HEK293 (cell line): ENCODE data around the gene TMEM60.
A peak's percentile ranks its signal among the peaks of the same experiment; 100 is the strongest.

Experiments
- BCL11B ChIP-seq: fragments of 450-650 bp; formaldehyde crosslinking; IDR thresholded peaks from 2 replicates; pipeline ENCODE4 v1.5.1; 2016; ENCODE audit warnings: low read depth, missing biosample characterization, missing genetic modification characterization
- KLF1 ChIP-seq: fragments of 450-650 bp; formaldehyde crosslinking; IDR thresholded peaks from 2 replicates; pipeline ENCODE4 v1.5.1; 2016; ENCODE audit warnings: missing biosample characterization, missing genetic modification characterization
- KLF10 ChIP-seq: fragments of 450-650 bp; IDR thresholded peaks from 2 replicates; pipeline ENCODE4 v1.5.1; 2018; ENCODE audit warnings: missing biosample characterization, mild to moderate bottlenecking, missing genetic modification characterization
- OSR2 ChIP-seq: fragments of 450-650 bp; formaldehyde crosslinking; IDR thresholded peaks from 2 replicates; pipeline ENCODE4 v1.5.1; 2016; ENCODE audit warnings: missing biosample characterization, missing genetic modification characterization
- PRDM1 ChIP-seq: fragments of 450-650 bp; formaldehyde crosslinking; IDR thresholded peaks from 2 replicates; pipeline ENCODE4; 2016; ENCODE audit warnings: missing biosample characterization, missing genetic modification characterization
- RBAK ChIP-seq: fragments of 450-650 bp; formaldehyde crosslinking; IDR thresholded peaks from 2 replicates; pipeline ENCODE4 v1.5.1; 2016; ENCODE audit warnings: missing biosample characterization, missing genetic modification characterization
- ZBTB48 ChIP-seq: fragments of 450-650 bp; formaldehyde crosslinking; IDR thresholded peaks from 2 replicates; pipeline ENCODE4 v1.5.1; 2016; ENCODE audit warnings: missing biosample characterization, missing genetic modification characterization
- ZEB2 ChIP-seq: fragments of 450-650 bp; formaldehyde crosslinking; IDR thresholded peaks from 2 replicates; pipeline ENCODE4 v1.5.1; 2016; ENCODE audit warnings: missing biosample characterization, missing genetic modification characterization
- ZNF138 ChIP-seq: fragments of 450-650 bp; formaldehyde crosslinking; IDR thresholded peaks from 2 replicates; pipeline ENCODE4 v1.5.1; 2016; ENCODE audit warnings: missing biosample characterization, missing genetic modification characterization, borderline replicate concordance
- ZNF184 ChIP-seq: fragments of 450-650 bp; IDR thresholded peaks from 2 replicates; pipeline ENCODE4 v1.5.1; 2018; ENCODE audit warnings: missing biosample characterization, mild to moderate bottlenecking, missing genetic modification characterization
- ZNF19 ChIP-seq: fragments of 450-650 bp; formaldehyde crosslinking; IDR thresholded peaks from 2 replicates; pipeline ENCODE4; 2016; ENCODE audit warnings: missing biosample characterization, missing genetic modification characterization, low read depth
- ZNF223 ChIP-seq: fragments of 450-650 bp; formaldehyde crosslinking; IDR thresholded peaks from 2 replicates; pipeline ENCODE4 v1.5.1; 2016; ENCODE audit warnings: missing biosample characterization, missing genetic modification characterization
- ZNF239 ChIP-seq: fragments of 450-650 bp; formaldehyde crosslinking; IDR thresholded peaks from 2 replicates; pipeline ENCODE4 v1.5.1; 2016; ENCODE audit warnings: missing biosample characterization, missing genetic modification characterization
- ZNF311 ChIP-seq: fragments of 450-650 bp; formaldehyde crosslinking; IDR thresholded peaks from 2 replicates; pipeline ENCODE4 v1.5.1; 2017; ENCODE audit warnings: missing biosample characterization, missing genetic modification characterization, borderline replicate concordance
- ZNF404 ChIP-seq: fragments of 450-650 bp; formaldehyde crosslinking; IDR thresholded peaks from 2 replicates; pipeline ENCODE4 v1.5.1; 2017; ENCODE audit warnings: missing biosample characterization, missing genetic modification characterization
- ZNF529 ChIP-seq: fragments of 450-650 bp; formaldehyde crosslinking; IDR thresholded peaks from 2 replicates; pipeline ENCODE4 v1.5.1; 2017; ENCODE audit warnings: missing genetic modification characterization, missing biosample characterization; ENCODE audit not compliant: insufficient replicate concordance
- ZNF549 ChIP-seq: fragments of 450-650 bp; IDR thresholded peaks from 2 replicates; pipeline ENCODE4 v1.5.1; 2018; ENCODE audit warnings: missing biosample characterization, missing genetic modification characterization, mild to moderate bottlenecking, inconsistent platforms, moderate library complexity
- ZNF629 ChIP-seq: fragments of 450-650 bp; formaldehyde crosslinking; IDR thresholded peaks from 2 replicates; pipeline ENCODE4 v1.5.1; 2017; ENCODE audit warnings: missing biosample characterization, missing genetic modification characterization
- ZNF658 ChIP-seq: fragments of 450-650 bp; formaldehyde crosslinking; IDR thresholded peaks from 2 replicates; pipeline ENCODE4; 2016; ENCODE audit warnings: missing biosample characterization, missing genetic modification characterization
- ZNF670 ChIP-seq: fragments of 450-650 bp; formaldehyde crosslinking; IDR thresholded peaks from 2 replicates; pipeline ENCODE4 v1.5.1; 2016; ENCODE audit warnings: missing biosample characterization, missing genetic modification characterization, low read depth
- ZNF707 ChIP-seq: fragments of 450-650 bp; formaldehyde crosslinking; IDR thresholded peaks from 2 replicates; pipeline ENCODE4 v1.5.1; 2016; ENCODE audit warnings: missing biosample characterization, missing genetic modification characterization
- ZNF791 ChIP-seq: fragments of 450-650 bp; formaldehyde crosslinking; IDR thresholded peaks from 2 replicates; pipeline ENCODE4 v1.5.1; 2016; ENCODE audit warnings: missing biosample characterization, missing genetic modification characterization
- ZNF837 ChIP-seq: fragments of 450-650 bp; formaldehyde crosslinking; IDR thresholded peaks from 2 replicates; pipeline ENCODE4 v1.5.1; 2016; ENCODE audit warnings: missing biosample characterization, missing genetic modification characterization
- ZSCAN30 ChIP-seq: fragments of 450-650 bp; IDR thresholded peaks from 2 replicates; pipeline ENCODE4 v1.5.1; 2018; ENCODE audit warnings: missing biosample characterization, mild to moderate bottlenecking, missing genetic modification characterization, moderate library complexity
- TF ChIP-seq, protein P1 (sequence below): fragments of 450-650 bp; formaldehyde crosslinking; IDR thresholded peaks from 2 replicates; pipeline ENCODE4 v1.5.1; 2017; ENCODE audit warnings: missing biosample characterization, mild to moderate bottlenecking, missing genetic modification characterization, moderate library complexity
- TF ChIP-seq, protein P2 (sequence below): fragments of 450-650 bp; formaldehyde crosslinking; IDR thresholded peaks from 2 replicates; pipeline ENCODE4 v1.5.1; 2016; ENCODE audit warnings: missing biosample characterization, missing genetic modification characterization
- TF ChIP-seq, protein P3 (sequence below): fragments of 450-650 bp; formaldehyde crosslinking; IDR thresholded peaks from 2 replicates; pipeline ENCODE4 v1.5.1; 2016; ENCODE audit warnings: missing biosample characterization, missing genetic modification characterization
- TF ChIP-seq, protein P4 (sequence below): fragments of 450-650 bp; formaldehyde crosslinking; IDR thresholded peaks from 2 replicates; pipeline ENCODE4 v1.5.1; 2016; ENCODE audit warnings: missing biosample characterization, missing genetic modification characterization, borderline replicate concordance
- TF ChIP-seq, protein P5 (sequence below): fragments of 450-650 bp; formaldehyde crosslinking; IDR thresholded peaks from 2 replicates; pipeline ENCODE4 v1.5.1; 2016; ENCODE audit warnings: missing biosample characterization, missing genetic modification characterization
- TF ChIP-seq, protein P6 (sequence below): fragments of 450-650 bp; IDR thresholded peaks from 2 replicates; pipeline ENCODE4 v1.5.1; 2018; ENCODE audit warnings: missing biosample characterization, missing genetic modification characterization

TMEM60 gene

DNA sequence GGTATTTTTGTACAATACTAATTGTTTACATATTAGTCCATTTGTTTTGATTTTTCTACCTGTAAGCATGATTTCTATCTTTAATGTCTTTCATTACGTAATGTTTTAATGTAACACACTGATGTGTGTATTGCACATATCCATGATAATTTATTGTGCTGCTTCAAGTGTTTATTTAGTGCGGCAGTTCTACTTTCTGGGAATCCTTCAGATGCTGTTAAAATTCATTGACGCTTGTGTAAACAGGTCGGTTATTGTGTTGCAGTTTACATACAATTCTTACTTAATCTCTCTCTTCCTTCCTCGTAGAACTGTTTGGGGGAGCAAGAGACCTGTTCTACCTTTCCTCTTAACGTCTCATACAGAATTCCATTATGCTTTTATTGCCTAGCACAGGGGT, 6.9 kb downstream of the TMEM60 start (continued):
- TF ChIP-seq, protein P1, sequence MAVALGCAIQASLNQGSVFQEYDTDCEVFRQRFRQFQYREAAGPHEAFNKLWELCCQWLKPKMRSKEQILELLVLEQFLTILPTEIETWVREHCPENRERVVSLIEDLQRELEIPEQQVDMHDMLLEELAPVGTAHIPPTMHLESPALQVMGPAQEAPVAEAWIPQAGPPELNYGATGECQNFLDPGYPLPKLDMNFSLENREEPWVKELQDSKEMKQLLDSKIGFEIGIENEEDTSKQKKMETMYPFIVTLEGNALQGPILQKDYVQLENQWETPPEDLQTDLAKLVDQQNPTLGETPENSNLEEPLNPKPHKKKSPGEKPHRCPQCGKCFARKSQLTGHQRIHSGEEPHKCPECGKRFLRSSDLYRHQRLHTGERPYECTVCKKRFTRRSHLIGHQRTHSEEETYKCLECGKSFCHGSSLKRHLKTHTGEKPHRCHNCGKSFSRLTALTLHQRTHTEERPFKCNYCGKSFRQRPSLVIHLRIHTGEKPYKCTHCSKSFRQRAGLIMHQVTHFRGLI (tag by site-specific recombination): peak; percentile 53; the same call in 1 of the 2 replicates
- TF ChIP-seq, protein P2, sequence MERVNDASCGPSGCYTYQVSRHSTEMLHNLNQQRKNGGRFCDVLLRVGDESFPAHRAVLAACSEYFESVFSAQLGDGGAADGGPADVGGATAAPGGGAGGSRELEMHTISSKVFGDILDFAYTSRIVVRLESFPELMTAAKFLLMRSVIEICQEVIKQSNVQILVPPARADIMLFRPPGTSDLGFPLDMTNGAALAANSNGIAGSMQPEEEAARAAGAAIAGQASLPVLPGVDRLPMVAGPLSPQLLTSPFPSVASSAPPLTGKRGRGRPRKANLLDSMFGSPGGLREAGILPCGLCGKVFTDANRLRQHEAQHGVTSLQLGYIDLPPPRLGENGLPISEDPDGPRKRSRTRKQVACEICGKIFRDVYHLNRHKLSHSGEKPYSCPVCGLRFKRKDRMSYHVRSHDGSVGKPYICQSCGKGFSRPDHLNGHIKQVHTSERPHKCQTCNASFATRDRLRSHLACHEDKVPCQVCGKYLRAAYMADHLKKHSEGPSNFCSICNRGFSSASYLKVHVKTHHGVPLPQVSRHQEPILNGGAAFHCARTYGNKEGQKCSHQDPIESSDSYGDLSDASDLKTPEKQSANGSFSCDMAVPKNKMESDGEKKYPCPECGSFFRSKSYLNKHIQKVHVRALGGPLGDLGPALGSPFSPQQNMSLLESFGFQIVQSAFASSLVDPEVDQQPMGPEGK (tag by site-specific recombination): 0 out of 2 replicates have a peak, but pooled peaks have one; percentile 20
- no peak for TF ChIP-seq ZNF138 (tag by site-specific recombination)
- no peak for TF ChIP-seq ZNF311
- TF ChIP-seq RBAK (tag by site-specific recombination): no peak
- TF ChIP-seq, protein P3, sequence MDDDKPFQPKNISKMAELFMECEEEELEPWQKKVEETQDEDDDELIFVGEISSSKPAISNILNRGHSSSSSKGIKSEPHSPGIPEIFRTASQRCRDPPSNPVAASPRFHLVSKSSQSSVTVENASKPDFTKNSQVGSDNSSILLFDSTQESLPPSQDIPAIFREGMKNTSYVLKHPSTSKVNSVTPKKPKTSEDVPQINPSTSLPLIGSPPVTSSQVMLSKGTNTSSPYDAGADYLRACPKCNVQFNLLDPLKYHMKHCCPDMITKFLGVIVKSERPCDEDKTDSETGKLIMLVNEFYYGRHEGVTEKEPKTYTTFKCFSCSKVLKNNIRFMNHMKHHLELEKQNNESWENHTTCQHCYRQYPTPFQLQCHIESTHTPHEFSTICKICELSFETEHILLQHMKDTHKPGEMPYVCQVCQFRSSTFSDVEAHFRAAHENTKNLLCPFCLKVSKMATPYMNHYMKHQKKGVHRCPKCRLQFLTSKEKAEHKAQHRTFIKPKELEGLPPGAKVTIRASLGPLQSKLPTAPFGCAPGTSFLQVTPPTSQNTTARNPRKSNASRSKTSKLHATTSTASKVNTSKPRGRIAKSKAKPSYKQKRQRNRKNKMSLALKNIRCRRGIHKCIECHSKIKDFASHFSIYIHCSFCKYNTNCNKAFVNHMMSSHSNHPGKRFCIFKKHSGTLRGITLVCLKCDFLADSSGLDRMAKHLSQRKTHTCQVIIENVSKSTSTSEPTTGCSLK (tag by site-specific recombination): no peak
- TF ChIP-seq ZSCAN30: no peak
- no peak for TF ChIP-seq ZNF239
- TF ChIP-seq, protein P4, sequence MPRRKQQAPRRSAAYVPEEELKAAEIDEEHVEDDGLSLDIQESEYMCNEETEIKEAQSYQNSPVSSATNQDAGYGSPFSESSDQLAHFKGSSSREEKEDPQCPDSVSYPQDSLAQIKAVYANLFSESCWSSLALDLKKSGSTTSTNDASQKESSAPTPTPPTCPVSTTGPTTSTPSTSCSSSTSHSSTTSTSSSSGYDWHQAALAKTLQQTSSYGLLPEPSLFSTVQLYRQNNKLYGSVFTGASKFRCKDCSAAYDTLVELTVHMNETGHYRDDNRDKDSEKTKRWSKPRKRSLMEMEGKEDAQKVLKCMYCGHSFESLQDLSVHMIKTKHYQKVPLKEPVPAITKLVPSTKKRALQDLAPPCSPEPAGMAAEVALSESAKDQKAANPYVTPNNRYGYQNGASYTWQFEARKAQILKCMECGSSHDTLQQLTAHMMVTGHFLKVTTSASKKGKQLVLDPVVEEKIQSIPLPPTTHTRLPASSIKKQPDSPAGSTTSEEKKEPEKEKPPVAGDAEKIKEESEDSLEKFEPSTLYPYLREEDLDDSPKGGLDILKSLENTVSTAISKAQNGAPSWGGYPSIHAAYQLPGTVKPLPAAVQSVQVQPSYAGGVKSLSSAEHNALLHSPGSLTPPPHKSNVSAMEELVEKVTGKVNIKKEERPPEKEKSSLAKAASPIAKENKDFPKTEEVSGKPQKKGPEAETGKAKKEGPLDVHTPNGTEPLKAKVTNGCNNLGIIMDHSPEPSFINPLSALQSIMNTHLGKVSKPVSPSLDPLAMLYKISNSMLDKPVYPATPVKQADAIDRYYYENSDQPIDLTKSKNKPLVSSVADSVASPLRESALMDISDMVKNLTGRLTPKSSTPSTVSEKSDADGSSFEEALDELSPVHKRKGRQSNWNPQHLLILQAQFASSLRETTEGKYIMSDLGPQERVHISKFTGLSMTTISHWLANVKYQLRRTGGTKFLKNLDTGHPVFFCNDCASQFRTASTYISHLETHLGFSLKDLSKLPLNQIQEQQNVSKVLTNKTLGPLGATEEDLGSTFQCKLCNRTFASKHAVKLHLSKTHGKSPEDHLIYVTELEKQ (tag by site-specific recombination): peak; percentile 55; the same call in 1 of the 2 replicates
- no peak for TF ChIP-seq ZNF19
- TF ChIP-seq ZNF658: no peak
- no peak for TF ChIP-seq ZNF670
- TF ChIP-seq ZNF707 (tag by site-specific recombination): no peak
- peak; percentile 88 for TF ChIP-seq ZNF629 (tag by site-specific recombination)
- TF ChIP-seq BCL11B (tag by site-specific recombination): no peak
- TF ChIP-seq, protein P5, sequence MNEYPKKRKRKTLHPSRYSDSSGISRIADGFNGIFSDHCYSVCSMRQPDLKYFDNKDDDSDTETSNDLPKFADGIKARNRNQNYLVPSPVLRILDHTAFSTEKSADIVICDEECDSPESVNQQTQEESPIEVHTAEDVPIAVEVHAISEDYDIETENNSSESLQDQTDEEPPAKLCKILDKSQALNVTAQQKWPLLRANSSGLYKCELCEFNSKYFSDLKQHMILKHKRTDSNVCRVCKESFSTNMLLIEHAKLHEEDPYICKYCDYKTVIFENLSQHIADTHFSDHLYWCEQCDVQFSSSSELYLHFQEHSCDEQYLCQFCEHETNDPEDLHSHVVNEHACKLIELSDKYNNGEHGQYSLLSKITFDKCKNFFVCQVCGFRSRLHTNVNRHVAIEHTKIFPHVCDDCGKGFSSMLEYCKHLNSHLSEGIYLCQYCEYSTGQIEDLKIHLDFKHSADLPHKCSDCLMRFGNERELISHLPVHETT (tag by site-specific recombination): no peak
- TF ChIP-seq ZEB2: peak; percentile 58; the same call in 1 of the 2 replicates
- TF ChIP-seq ZNF791: no peak
- TF ChIP-seq ZNF223 (tag by site-specific recombination): no peak
- TF ChIP-seq OSR2: peak; percentile 88
- TF ChIP-seq ZBTB48 (tag by site-specific recombination): no peak
- no peak for TF ChIP-seq PRDM1 (tag by site-specific recombination)
- TF ChIP-seq ZNF549 (tag by site-specific recombination): no peak
- TF ChIP-seq ZNF184 (tag by site-specific recombination): no peak
- no peak for TF ChIP-seq ZNF529
- TF ChIP-seq ZNF837 (tag by site-specific recombination): no peak
- TF ChIP-seq ZNF404: no peak
- TF ChIP-seq KLF10 (tag by site-specific recombination): 0 out of 2 replicates have a peak, but pooled peaks have one; percentile 21
- no peak for TF ChIP-seq KLF1 (tag by site-specific recombination)
- TF ChIP-seq, protein P6, sequence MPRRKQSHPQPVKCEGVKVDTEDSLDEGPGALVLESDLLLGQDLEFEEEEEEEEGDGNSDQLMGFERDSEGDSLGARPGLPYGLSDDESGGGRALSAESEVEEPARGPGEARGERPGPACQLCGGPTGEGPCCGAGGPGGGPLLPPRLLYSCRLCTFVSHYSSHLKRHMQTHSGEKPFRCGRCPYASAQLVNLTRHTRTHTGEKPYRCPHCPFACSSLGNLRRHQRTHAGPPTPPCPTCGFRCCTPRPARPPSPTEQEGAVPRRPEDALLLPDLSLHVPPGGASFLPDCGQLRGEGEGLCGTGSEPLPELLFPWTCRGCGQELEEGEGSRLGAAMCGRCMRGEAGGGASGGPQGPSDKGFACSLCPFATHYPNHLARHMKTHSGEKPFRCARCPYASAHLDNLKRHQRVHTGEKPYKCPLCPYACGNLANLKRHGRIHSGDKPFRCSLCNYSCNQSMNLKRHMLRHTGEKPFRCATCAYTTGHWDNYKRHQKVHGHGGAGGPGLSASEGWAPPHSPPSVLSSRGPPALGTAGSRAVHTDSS (tag by site-specific recombination): no peak
